Stomach (tissue), 9 donors: ENCODE results near the gene CFAP210. TPM values are rescaled to one million over a fixed set of nuclear protein-coding genes. Genes with fewer than 3 reads are reported as not detected.
"Not testable (repeated sequence)": the region's sequence is repeated elsewhere in the genome, so short reads cannot be mapped to it uniquely, and the experiment has no call there.

ENCODE experiments used
- DNase-seq, 2 donors: peaks; one replicate each; pipeline versions ENCODE4 v3.0.0 to v3.0.0-alpha.2; 2013 to 2019
- H3K27ac ChIP-seq, 5 donors: fragments of 200-600 bp in 4 of 5; sonication (generic) in 4 of 5; one replicate each; pipeline ENCODE4 v1.5.1; 2013 to 2019; ENCODE audit warnings: mild to moderate bottlenecking in 1 of 5, moderate library complexity in 1 of 5
- H3K27me3 ChIP-seq, 3 donors: fragments of 200-600 bp; sonication (generic); one replicate each; pipeline ENCODE4 v1.5.1; 2017 to 2019; ENCODE audit warnings: mixed run types in 1 of 3
- H3K36me3 ChIP-seq, 4 donors: fragments of 200-600 bp; sonication (generic); 1 replicate in 3 of 4; 2 replicates in 1 of 4; pipeline ENCODE4 v1.5.1; 2016 to 2019
- H3K4me1 ChIP-seq, 4 donors: fragments of 200-600 bp; sonication (generic); one replicate each; pipeline ENCODE4 v1.5.1; 2016 to 2019
- H3K4me3 ChIP-seq, 4 donors: fragments of 200-600 bp; sonication (generic) in 3 of 4; one replicate each; pipeline ENCODE4 v1.5.1; 2016 to 2019; ENCODE audit warnings: mild to moderate bottlenecking in 1 of 4
- H3K9me3 ChIP-seq, 4 donors: fragments of 200-600 bp; sonication (generic); one replicate each; pipeline ENCODE4 v1.5.1; 2016 to 2019
- CTCF ChIP-seq, 7 experiments: fragments of 450-650 bp in 4 of 7; fragments of 200-600 bp in 3 of 7; sonication (generic) in 3 of 7; IDR thresholded peaks; one replicate each; pipeline ENCODE4 v1.5.1; 2016 to 2019; ENCODE audit warnings: antibody characterized with exemption in 7 of 7, control low read depth in 2 of 7, mild to moderate bottlenecking in 1 of 7
- EP300 ChIP-seq: sonication (generic); formaldehyde crosslinking; IDR thresholded peaks from one replicate; pipeline ENCODE4 v1.6.1; 2017; ENCODE audit warnings: antibody characterized with exemption
- POLR2A ChIP-seq, 4 donors: fragments of 450-650 bp; IDR thresholded peaks; one replicate each; pipeline ENCODE4 v1.6.1; 2016; ENCODE audit warnings: antibody characterized with exemption in 4 of 4, control low read depth in 2 of 4, mild to moderate bottlenecking in 1 of 4, moderate library complexity in 1 of 4
- POLR2AphosphoS5 ChIP-seq, 3 donors: sonication (generic); formaldehyde crosslinking; IDR thresholded peaks; one replicate each; pipeline ENCODE4 v1.6.1; 2016; ENCODE audit warnings: antibody characterized with exemption in 3 of 3
- WGBS, 5 donors: extraction: QIAGEN DNeasy Blood & Tissue Kit in 3 of 5; methylation state at CpG; one replicate each; pipeline versions ENCODE4 v1.1.5 to v1.1.7; 2013 to 2018; 5-methylcytosine and 5-hydroxymethylcytosine counted together
- intact Hi-C: fragments of 100-400 bp; cut with DNase I; formaldehyde crosslinking; loops from one replicate; pipeline ENCODE4 v1.15.1; 2023; ENCODE audit warnings: low total_unique reads
- polyA plus RNA-seq, 3 donors: library from polyadenylated mRNA; stranded (reverse); fragments of 200-250 nt; gene quantifications; one replicate each; pipeline ENCODE4 v1.2.3, GENCODE V29; 2013
- total RNA-seq, 5 donors: library from RNA; depleted of rRNA; stranded (reverse); fragments of >200 nt; gene quantifications; one replicate each; pipeline versions ENCODE4 v1.1.0 to v1.2.3, GENCODE V29; 2014 to 2016
- donor health status: healthy with polysubstance abuse.
- donor health status: Bipolar disorder and iron deficiency.
- donor health status: healthy.

Gene CFAP210
- total and polyA plus RNA-seq, 8 donors = 0.23 to 2.1 (median 0.37) TPM; not detected in 5

- Histone ChIP-seq H3K27me3 (no peaks in the 10 kb centered on the region), H3K4me1 (peaks cover 0 to 16% (median 3%) of the 10 kb centered on the region in 4 donors), H3K27ac (no peak overlapping the region), H3K4me3 (no peak overlapping the region), H3K36me3 (peaks cover 0 to 14% (median 3%) of the 10 kb centered on the region in 4 donors), H3K9me3 (no peaks in the 10 kb centered on the region)
- intact Hi-C loops = no loop called here
- WGBS, 5 donors = 46 to 75% (median 63%) methylated on average over 2 of the region's 2 CpGs
- DNase-seq = no peak
- TF ChIP-seq CTCF (IDR thresholded peaks at IDR 0.05) (no peak), POLR2AphosphoS5 (IDR thresholded peaks at IDR 0.05) (no peak), POLR2A (IDR thresholded peaks at IDR 0.05) (no peak), EP300 (no peak)
Measured at GRCh38 chr2:169705927-169706326, 11.7 kb upstream of the CFAP210 start.

- TF ChIP-seq CTCF (IDR thresholded peaks at IDR 0.05) = no peak
- TF ChIP-seq POLR2A (IDR thresholded peaks at IDR 0.05) = no peak
- no peak for TF ChIP-seq POLR2AphosphoS5 (IDR thresholded peaks at IDR 0.05)
- TF ChIP-seq EP300 = no peak
- intact Hi-C loops = no loop called here
- H3K27ac ChIP-seq = peak overlapping the region in 1 of 5 donors; percentile 3
Measured at GRCh38 chr2:169704160-169704708, 10.0 kb upstream of the CFAP210 start.

GRCh38 chr2:169702996-169703395, 8.8 kb upstream of the CFAP210 start:
- no peaks in the 10 kb centered on the region for H3K27me3 ChIP-seq
- no peak for DNase-seq
- intact Hi-C loops = no loop called here
- peaks cover 0 to 22% (median 12%) of the 10 kb centered on the region in 4 donors for H3K36me3 ChIP-seq
- no peak overlapping the region for H3K27ac ChIP-seq
- H3K4me3 ChIP-seq = no peak overlapping the region
- 58 to 92% (median 74%) methylated on average over 3 of the region's 3 CpGs for WGBS, 5 donors
- no peak for TF ChIP-seq EP300
- TF ChIP-seq POLR2A (IDR thresholded peaks at IDR 0.05) = no peak
- no peaks in the 10 kb centered on the region for H3K9me3 ChIP-seq
- peaks cover 0 to 11% (median 0%) of the 10 kb centered on the region in 4 donors for H3K4me1 ChIP-seq

More at GRCh38 chr2:169704160-169704708, 10.0 kb upstream of the CFAP210 start:
- Histone ChIP-seq H3K4me3 (no peak overlapping the region), H3K27me3 (no peaks in the 10 kb centered on the region), H3K36me3 (peaks cover 0 to 17% (median 6%) of the 10 kb centered on the region in 4 donors), H3K9me3 (no peaks in the 10 kb centered on the region), H3K4me1 (peaks cover 0 to 11% (median 0%) of the 10 kb centered on the region in 4 donors)
- WGBS, 5 donors = 79 to 100% (median 87%) methylated on average over 1 of the region's 1 CpG
- DNase-seq = no peak

- intact Hi-C loops, DNase-seq: not testable (repeated sequence)
- 92 to 100% (median 98%) methylated on average over 2 of the region's 2 CpGs for WGBS, 5 donors
Measured at GRCh38 chr2:169699173-169699572, 5.0 kb upstream of the CFAP210 start.

GRCh38 chr2:169696381-169696780, 2.2 kb upstream of the CFAP210 start:
- intact Hi-C loops = no loop called here
- DNase-seq = no peak

More at GRCh38 chr2:169699173-169699572, 5.0 kb upstream of the CFAP210 start:
- not testable (repeated sequence) for H3K9me3 ChIP-seq, H3K27ac ChIP-seq, H3K27me3 ChIP-seq, H3K4me3 ChIP-seq
- H3K4me1 ChIP-seq = peaks cover 0 to 16% (median 11%) of the 10 kb centered on the region in 4 donors
- H3K36me3 ChIP-seq = peaks cover 0 to 22% (median 12%) of the 10 kb centered on the region in 4 donors

GRCh38 chr2:169694894-169695260, 672 bp upstream of the CFAP210 start:
- TF ChIP-seq POLR2A (IDR thresholded peaks at IDR 0.05) (no peak), POLR2AphosphoS5 (IDR thresholded peaks at IDR 0.05) (no peak), CTCF (IDR thresholded peaks at IDR 0.05) (no peak), EP300 (no peak)
- no peaks in the 10 kb centered on the region for H3K9me3 ChIP-seq
- H3K27me3 ChIP-seq = no peaks in the 10 kb centered on the region
- H3K36me3 ChIP-seq = peaks cover 0 to 9% (median 7%) of the 10 kb centered on the region in 4 donors
- DNase-seq = no peak
- WGBS, 5 donors = 22 to 30% (median 26%) methylated on average over 8 of the region's 8 CpGs
- peak overlapping the region in 4 of 5 donors; percentile 85 to 93 (median 90) for H3K27ac ChIP-seq
- H3K4me3 ChIP-seq = peak overlapping the region; percentile 73 to 81 (median 75)
- H3K4me1 ChIP-seq = peaks cover 5 to 26% (median 20%) of the 10 kb centered on the region in 4 donors
- intact Hi-C loops = no loop called here

More at GRCh38 chr2:169696381-169696780, 2.2 kb upstream of the CFAP210 start:
- Histone ChIP-seq H3K36me3 (peaks cover 0 to 13% (median 8%) of the 10 kb centered on the region in 4 donors), H3K4me1 (peaks cover 5 to 26% (median 20%) of the 10 kb centered on the region in 4 donors), H3K4me3 (no peak overlapping the region), H3K27me3 (no peaks in the 10 kb centered on the region), H3K27ac (no peak overlapping the region), H3K9me3 (no peaks in the 10 kb centered on the region)
- no peak for TF ChIP-seq POLR2A (IDR thresholded peaks at IDR 0.05)
- TF ChIP-seq POLR2AphosphoS5 (IDR thresholded peaks at IDR 0.05) = no peak
- TF ChIP-seq EP300 = no peak
